Measurements from ENCODE around the gene PDGFD.

DNA sequence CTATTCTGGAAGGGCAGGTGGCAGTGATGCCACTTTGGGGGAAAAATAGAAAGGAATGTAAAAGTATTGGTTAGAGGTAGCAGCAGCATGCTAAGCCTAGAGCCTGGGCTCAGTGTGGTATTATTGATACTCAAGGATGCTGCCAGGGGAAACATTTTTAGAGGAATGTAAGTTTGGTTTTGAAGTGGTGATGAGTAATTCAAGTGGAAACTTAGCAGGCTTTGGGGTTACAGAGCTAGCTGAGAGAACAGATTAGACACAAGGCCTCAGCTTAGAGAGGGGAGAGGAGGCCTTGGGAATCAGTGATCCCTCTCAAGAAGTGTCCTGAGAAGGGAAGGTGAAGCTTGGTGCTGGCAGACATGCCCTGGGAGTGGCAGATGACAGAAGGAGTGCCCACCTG is 160.5 kb downstream of the PDGFD start:
- TF ChIP-seq EZH2 (IDR thresholded peaks at IDR 0.05): no peak
- TF ChIP-seq POLR2AphosphoS5 (IDR thresholded peaks at IDR 0.05; ENCODE audit: borderline replicate concordance, low read depth, low read length): no peak
- no peak for TF ChIP-seq FOXP2 (optimal IDR thresholded peaks at IDR 0.05; ENCODE audit: control extremely low read depth, extremely low read length, insufficient read depth)

Measured in SK-N-MC (cell line).